Upper lobe of right lung (tissue), 1 donor: ENCODE data around the gene DOCK10. TPM values are rescaled to one million over a fixed set of nuclear protein-coding genes. Genes with fewer than 3 reads are reported as not detected.

Experiments
- ATAC-seq: fragments of 200-7000 bp; cut with Tn5 transposase; one replicate; pipeline ENCODE4 v1.9.1; 2020; ENCODE audit warnings: mild to moderate bottlenecking, moderate library complexity
- DNase-seq: peaks from one replicate; pipeline ENCODE4 v3.0.0-alpha.2; 2020
- H3K27ac ChIP-seq: fragments of 200-600 bp; one replicate; pipeline ENCODE4 v1.8.0; 2022
- H3K27me3 ChIP-seq: fragments of 200-600 bp; one replicate; pipeline ENCODE4 v1.8.0; 2022; ENCODE audit warnings: mild to moderate bottlenecking
- H3K36me3 ChIP-seq: fragments of 200-600 bp; one replicate; pipeline ENCODE4 v1.8.0; 2022
- H3K4me1 ChIP-seq: fragments of 200-600 bp; one replicate; pipeline ENCODE4 v1.8.0; 2022
- H3K4me3 ChIP-seq: fragments of 200-600 bp; one replicate; pipeline ENCODE4 v1.8.0; 2022; ENCODE audit warnings: mild to moderate bottlenecking
- H3K9me3 ChIP-seq: fragments of 200-600 bp; one replicate; pipeline ENCODE4 v1.8.0; 2022
- intact Hi-C: fragments of 100-400 bp; cut with DNase I; formaldehyde crosslinking; loops from one replicate; pipeline ENCODE4 v1.11.0; 2022
- total RNA-seq: library from RNA; stranded (reverse); fragmentation: NEBNext Ultra II Directional; extraction: Animal tissue kit (Norgen Biotek cat#: 25700); gene quantifications from one replicate; pipeline ENCODE4 v1.2.1, GENCODE V29; 2021
- TF ChIP-seq, protein P1 (sequence below): fragments of 200-600 bp; IDR thresholded peaks from one replicate; pipeline ENCODE4 v1.8.0; 2022; ENCODE audit warnings: antibody characterized with exemption
- donor health status: DM: no; HTN: yes; CAD: no; lungs with severe emphysema.

The DOCK10 gene
- total RNA-seq, 1 donor from 2014 or later = 35.8 TPM

DNA sequence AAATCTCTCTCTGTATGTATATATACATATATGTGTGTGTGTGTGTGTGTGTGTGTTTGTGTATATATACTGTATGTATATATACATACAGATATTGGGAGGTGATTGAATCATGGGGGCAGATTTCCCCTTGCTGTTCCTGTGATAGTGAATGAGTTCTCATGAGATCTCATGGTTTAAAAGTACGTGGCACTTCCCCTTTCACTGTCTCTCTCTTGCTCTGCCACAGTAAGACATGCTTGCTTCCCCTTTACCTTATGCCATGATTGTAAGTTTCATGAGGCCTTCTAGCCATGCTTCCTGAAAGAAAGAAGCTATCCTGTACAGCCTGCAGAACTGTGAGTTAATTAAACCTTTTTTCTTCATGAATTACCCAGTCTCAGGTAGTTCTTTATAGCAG lies 307.3 kb downstream of the DOCK10 start:
- intact Hi-C loops = no loop called here
- Histone ChIP-seq H3K27ac (no peak overlapping the region), H3K27me3 (no peaks in the 10 kb centered on the region), H3K4me3 (no peak overlapping the region), H3K36me3 (no peaks in the 10 kb centered on the region), H3K4me1 (no peaks in the 10 kb centered on the region), H3K9me3 (no peaks in the 10 kb centered on the region)
- TF ChIP-seq, protein P1, sequence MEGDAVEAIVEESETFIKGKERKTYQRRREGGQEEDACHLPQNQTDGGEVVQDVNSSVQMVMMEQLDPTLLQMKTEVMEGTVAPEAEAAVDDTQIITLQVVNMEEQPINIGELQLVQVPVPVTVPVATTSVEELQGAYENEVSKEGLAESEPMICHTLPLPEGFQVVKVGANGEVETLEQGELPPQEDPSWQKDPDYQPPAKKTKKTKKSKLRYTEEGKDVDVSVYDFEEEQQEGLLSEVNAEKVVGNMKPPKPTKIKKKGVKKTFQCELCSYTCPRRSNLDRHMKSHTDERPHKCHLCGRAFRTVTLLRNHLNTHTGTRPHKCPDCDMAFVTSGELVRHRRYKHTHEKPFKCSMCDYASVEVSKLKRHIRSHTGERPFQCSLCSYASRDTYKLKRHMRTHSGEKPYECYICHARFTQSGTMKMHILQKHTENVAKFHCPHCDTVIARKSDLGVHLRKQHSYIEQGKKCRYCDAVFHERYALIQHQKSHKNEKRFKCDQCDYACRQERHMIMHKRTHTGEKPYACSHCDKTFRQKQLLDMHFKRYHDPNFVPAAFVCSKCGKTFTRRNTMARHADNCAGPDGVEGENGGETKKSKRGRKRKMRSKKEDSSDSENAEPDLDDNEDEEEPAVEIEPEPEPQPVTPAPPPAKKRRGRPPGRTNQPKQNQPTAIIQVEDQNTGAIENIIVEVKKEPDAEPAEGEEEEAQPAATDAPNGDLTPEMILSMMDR = no peak
- ATAC-seq (no peak), DNase-seq (no peak)

DNA sequence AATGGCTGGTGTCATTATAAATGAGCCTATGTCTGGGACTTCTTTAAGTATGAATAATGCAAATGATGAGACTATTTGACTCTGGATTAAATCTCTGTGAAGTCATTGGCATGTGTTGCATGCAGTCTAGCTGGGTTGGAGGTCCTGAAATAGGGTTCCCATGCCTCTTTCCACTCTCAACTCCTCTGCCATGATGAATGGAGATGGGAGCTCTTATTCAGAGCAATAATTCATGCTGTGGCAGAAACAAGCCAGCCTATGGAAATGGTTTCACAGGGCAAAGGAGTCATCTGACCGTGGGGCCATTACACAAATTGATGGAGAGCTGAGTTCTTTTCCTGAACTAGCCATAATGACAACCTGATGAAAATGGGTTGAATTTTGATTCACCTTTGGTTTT lies 310.6 kb downstream of the DOCK10 start:
- no peak overlapping the region for H3K4me3 ChIP-seq
- no peaks in the 10 kb centered on the region for H3K36me3 ChIP-seq
- H3K27ac ChIP-seq = no peak overlapping the region
- ATAC-seq = no peak
- TF ChIP-seq, protein P1 = no peak
- H3K27me3 ChIP-seq = no peaks in the 10 kb centered on the region
- peaks cover 8% of the 10 kb centered on the region for H3K9me3 ChIP-seq
- no peak for DNase-seq
- H3K4me1 ChIP-seq = no peaks in the 10 kb centered on the region
- intact Hi-C loops = no loop called here

DNA sequence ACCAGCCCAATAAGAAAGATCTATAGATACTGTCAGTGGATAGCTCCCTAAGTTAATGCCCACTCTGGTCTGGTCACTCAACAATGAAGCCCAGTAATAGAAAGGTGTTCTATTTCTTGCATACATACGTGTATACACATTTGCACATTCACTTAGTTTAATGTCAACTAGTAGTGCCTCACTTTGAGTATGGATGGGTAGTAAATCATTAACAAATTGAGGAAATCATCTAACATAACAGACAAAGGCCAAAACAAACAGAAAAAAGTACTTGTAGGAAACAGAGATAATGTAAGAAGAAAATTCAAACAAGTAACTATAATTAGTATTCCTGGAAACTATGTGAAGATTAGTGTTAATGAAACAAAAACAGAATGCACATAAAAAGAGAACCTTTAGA lies 312.8 kb downstream of the DOCK10 start:
- no peaks in the 10 kb centered on the region for H3K36me3 ChIP-seq
- H3K27me3 ChIP-seq = no peaks in the 10 kb centered on the region
- TF ChIP-seq, protein P1 = no peak
- H3K27ac ChIP-seq = no peak overlapping the region
- ATAC-seq (no peak), DNase-seq (no peak)
- H3K9me3 ChIP-seq = peaks cover 8% of the 10 kb centered on the region
- intact Hi-C loops = no loop called here
- H3K4me1 ChIP-seq = no peaks in the 10 kb centered on the region
- H3K4me3 ChIP-seq = no peak overlapping the region

DNA sequence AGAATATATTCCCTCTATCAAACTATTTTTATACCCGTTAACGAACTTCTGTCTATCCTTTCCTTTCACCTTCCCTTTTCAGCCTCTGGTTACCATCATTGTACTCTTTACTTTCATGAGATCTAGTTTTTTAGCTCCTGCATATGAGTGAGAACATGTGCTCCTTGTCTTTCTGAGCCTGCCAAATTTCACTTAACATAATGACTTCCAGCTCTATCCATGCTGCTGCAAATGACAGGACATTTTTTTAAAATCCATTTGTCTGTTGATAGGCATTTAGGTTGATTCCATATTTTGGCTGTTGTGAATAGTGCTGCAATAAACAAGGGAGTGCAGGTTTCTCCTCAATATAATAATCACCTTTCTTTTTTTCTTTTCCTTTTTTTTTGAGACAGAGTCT lies 317.9 kb downstream of the DOCK10 start:
- ATAC-seq = no peak
- Histone ChIP-seq H3K27ac (no peak overlapping the region), H3K9me3 (peaks cover 8% of the 10 kb centered on the region), H3K36me3 (no peaks in the 10 kb centered on the region), H3K27me3 (no peaks in the 10 kb centered on the region), H3K4me3 (no peak overlapping the region), H3K4me1 (no peaks in the 10 kb centered on the region)
- TF ChIP-seq, protein P1 = no peak
- no peak for DNase-seq
- intact Hi-C loops = no loop called here

DNA sequence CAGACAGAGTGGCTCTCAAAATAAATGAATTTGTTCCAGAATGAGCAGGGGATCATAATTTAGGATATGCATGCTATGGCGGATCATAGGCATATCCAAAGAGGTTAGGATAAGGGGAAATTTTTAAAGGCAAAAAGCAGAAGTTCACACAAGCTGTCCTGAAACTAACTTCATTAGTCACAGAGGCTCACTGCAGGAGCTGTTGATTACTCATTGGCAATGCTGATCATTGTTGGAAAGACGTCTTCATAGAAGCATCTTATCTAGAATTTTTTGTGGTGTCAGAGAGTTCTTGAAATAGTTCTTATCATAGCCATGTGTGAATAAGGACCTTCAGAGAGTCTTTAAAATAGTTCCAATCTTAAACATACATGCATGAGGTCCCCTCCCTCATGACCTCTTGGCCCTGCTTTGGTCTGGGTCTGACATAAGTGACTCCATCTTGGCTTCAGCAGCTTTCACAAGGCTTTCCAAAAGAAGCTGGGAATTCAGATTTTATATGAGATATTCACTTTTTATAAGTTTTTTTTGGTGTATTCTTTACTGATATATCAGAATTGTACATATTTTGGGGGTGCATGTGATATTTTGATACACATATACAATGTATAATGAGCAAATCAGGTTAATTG lies 318.6 kb downstream of the DOCK10 start:
- ATAC-seq (no peak), DNase-seq (no peak)
- intact Hi-C loops = no loop called here
- Histone ChIP-seq H3K36me3 (no peaks in the 10 kb centered on the region), H3K9me3 (peaks cover 6% of the 10 kb centered on the region), H3K27me3 (no peaks in the 10 kb centered on the region), H3K4me1 (no peaks in the 10 kb centered on the region), H3K27ac (no peak overlapping the region), H3K4me3 (no peak overlapping the region)
- TF ChIP-seq, protein P1 = no peak

DNA sequence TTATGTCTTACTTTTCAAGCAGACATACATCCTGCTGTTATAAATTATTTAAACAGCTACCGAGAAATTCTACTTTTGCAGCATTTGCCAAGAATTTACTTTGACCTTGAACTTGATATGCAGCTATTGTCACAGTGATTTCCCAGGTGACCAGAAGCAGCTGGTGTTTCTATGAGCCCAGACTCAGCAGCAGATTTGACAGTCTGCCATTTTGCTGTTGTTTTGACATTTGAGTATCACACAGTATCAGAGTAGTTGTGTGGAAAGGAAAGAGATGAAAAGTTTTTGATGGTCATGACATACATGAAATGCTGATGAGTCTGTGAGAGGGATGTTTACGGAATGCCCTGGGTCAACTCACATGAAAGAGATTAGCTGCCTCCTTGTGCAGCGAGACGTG lies 319.5 kb downstream of the DOCK10 start:
- Histone ChIP-seq H3K36me3 (no peaks in the 10 kb centered on the region), H3K4me3 (no peak overlapping the region), H3K27ac (no peak overlapping the region), H3K27me3 (no peaks in the 10 kb centered on the region), H3K4me1 (no peaks in the 10 kb centered on the region), H3K9me3 (no peaks in the 10 kb centered on the region)
- intact Hi-C loops = no loop called here
- ATAC-seq (no peak), DNase-seq (no peak)
- TF ChIP-seq, protein P1 = no peak
